ENCODE results near the gene C16orf92.

The C16orf92 gene

GRCh38 chr16:29984137-29984763 is 38.7 kb upstream of the C16orf92 start:
- WGBS (ENCODE audit: extremely low coverage, insufficient coverage, low lambda C conversion rate): no CpG with 5 or more reads among the region's 6 CpGs
- no peak overlapping the region for H3K4me3 ChIP-seq (ENCODE audit: low read length)
- no peak overlapping the region for H2BK15ac ChIP-seq (replicated peaks; ENCODE audit: low read depth)
- H2AK5ac ChIP-seq (ENCODE audit: low read length): no peak overlapping the region
- no peak overlapping the region for H4K8ac ChIP-seq (ENCODE audit: low read depth, low read length)
- no peaks in the 10 kb centered on the region for H3K27me3 ChIP-seq (ENCODE audit: insufficient read depth, low read length, poor library complexity)
- H3K36me3 ChIP-seq (ENCODE audit: control insufficient read depth, insufficient read depth, low read length): peaks cover 20% of the 10 kb centered on the region
- no peak overlapping the region for H2BK5ac ChIP-seq (ENCODE audit: low read length)
- H3K9ac ChIP-seq (ENCODE audit: low read length): no peak overlapping the region
- H4K5ac ChIP-seq (ENCODE audit: low read length): no peak overlapping the region
- no peak overlapping the region for H2BK120ac ChIP-seq (ENCODE audit: low read depth, low read length)
- H3K56ac ChIP-seq (ENCODE audit: low read length): no peak overlapping the region
- no peaks in the 10 kb centered on the region for H3K79me1 ChIP-seq (ENCODE audit: low read length)
- H3K79me2 ChIP-seq (ENCODE audit: control insufficient read depth, insufficient read depth, low read length): no peaks in the 10 kb centered on the region
- H3K4ac ChIP-seq (ENCODE audit: low read depth, low read length): no peak overlapping the region
- no peak overlapping the region for H3K4me2 ChIP-seq (ENCODE audit: low read length)
- no peak overlapping the region for H3K18ac ChIP-seq (ENCODE audit: low read length)
- H3K23ac ChIP-seq (ENCODE audit: low read length): no peak overlapping the region
- H3K27ac ChIP-seq (ENCODE audit: low read depth, low read length): no peak overlapping the region
- DNase-seq: no peak
- H3K4me1 ChIP-seq (ENCODE audit: control insufficient read depth, low read depth, low read length): no peaks in the 10 kb centered on the region

GRCh38 chr16:29984764-29985147 is 38.2 kb upstream of the C16orf92 start:
- no CpG with 5 or more reads among the region's 5 CpGs for WGBS (ENCODE audit: extremely low coverage, insufficient coverage, low lambda C conversion rate)
- H3K27me3 ChIP-seq (ENCODE audit: insufficient read depth, low read length, poor library complexity): no peaks in the 10 kb centered on the region
- H3K79me2 ChIP-seq (ENCODE audit: control insufficient read depth, insufficient read depth, low read length): no peaks in the 10 kb centered on the region
- no peak overlapping the region for H3K4me2 ChIP-seq (ENCODE audit: low read length)
- H4K5ac ChIP-seq (ENCODE audit: low read length): no peak overlapping the region
- H3K4ac ChIP-seq (ENCODE audit: low read depth, low read length): no peak overlapping the region
- H3K9ac ChIP-seq (ENCODE audit: low read length): no peak overlapping the region
- no peak overlapping the region for H2BK120ac ChIP-seq (ENCODE audit: low read depth, low read length)
- H3K56ac ChIP-seq (ENCODE audit: low read length): no peak overlapping the region
- no peak overlapping the region for H2AK5ac ChIP-seq (ENCODE audit: low read length)
- peaks cover 18% of the 10 kb centered on the region for H3K36me3 ChIP-seq (ENCODE audit: control insufficient read depth, insufficient read depth, low read length)
- no peak for DNase-seq
- H3K4me3 ChIP-seq (ENCODE audit: low read length): no peak overlapping the region
- H3K27ac ChIP-seq (ENCODE audit: low read depth, low read length): no peak overlapping the region
- H3K18ac ChIP-seq (ENCODE audit: low read length): no peak overlapping the region
- no peaks in the 10 kb centered on the region for H3K79me1 ChIP-seq (ENCODE audit: low read length)
- no peaks in the 10 kb centered on the region for H3K4me1 ChIP-seq (ENCODE audit: control insufficient read depth, low read depth, low read length)
- H2BK5ac ChIP-seq (ENCODE audit: low read length): no peak overlapping the region
- no peak overlapping the region for H2BK15ac ChIP-seq (replicated peaks; ENCODE audit: low read depth)
- H4K8ac ChIP-seq (ENCODE audit: low read depth, low read length): no peak overlapping the region
- H3K23ac ChIP-seq (ENCODE audit: low read length): no peak overlapping the region

DNA sequence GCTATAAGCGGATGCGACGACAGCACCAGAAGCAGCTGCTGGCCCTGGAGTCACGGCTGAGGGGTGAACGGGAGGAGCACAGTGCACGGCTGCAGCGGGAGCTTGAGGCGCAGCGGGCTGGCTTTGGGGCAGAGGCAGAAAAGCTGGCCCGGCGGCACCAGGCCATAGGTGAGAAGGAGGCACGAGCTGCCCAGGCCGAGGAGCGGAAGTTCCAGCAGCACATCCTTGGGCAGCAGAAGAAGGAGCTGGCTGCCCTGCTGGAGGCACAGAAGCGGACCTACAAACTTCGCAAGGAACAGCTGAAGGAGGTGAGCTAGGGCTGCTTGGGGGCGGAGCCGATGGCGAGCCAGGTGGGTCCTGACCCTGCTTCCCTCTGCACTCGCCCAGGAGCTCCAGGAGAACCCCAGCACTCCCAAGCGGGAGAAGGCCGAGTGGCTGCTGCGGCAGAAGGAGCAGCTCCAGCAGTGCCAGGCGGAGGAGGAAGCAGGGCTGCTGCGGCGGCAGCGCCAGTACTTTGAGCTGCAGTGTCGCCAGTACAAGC is 37.7 kb upstream of the C16orf92 start:
- Histone ChIP-seq H2AK5ac (ENCODE audit: low read length) (no peak overlapping the region), H3K27me3 (ENCODE audit: insufficient read depth, low read length, poor library complexity) (no peaks in the 10 kb centered on the region), H3K27ac (ENCODE audit: low read depth, low read length) (no peak overlapping the region), H3K18ac (ENCODE audit: low read length) (no peak overlapping the region), H2BK15ac (replicated peaks; ENCODE audit: low read depth) (no peak overlapping the region), H3K36me3 (ENCODE audit: control insufficient read depth, insufficient read depth, low read length) (peaks cover 18% of the 10 kb centered on the region), H3K56ac (ENCODE audit: low read length) (no peak overlapping the region), H2BK120ac (ENCODE audit: low read depth, low read length) (no peak overlapping the region), H3K79me2 (ENCODE audit: control insufficient read depth, insufficient read depth, low read length) (no peaks in the 10 kb centered on the region), H3K4me2 (ENCODE audit: low read length) (no peak overlapping the region), H4K8ac (ENCODE audit: low read depth, low read length) (no peak overlapping the region), H3K4me3 (ENCODE audit: low read length) (no peak overlapping the region), H3K9ac (ENCODE audit: low read length) (no peak overlapping the region), H3K4me1 (ENCODE audit: control insufficient read depth, low read depth, low read length) (no peaks in the 10 kb centered on the region), H4K5ac (ENCODE audit: low read length) (no peak overlapping the region), H3K4ac (ENCODE audit: low read depth, low read length) (no peak overlapping the region), H2BK5ac (ENCODE audit: low read length) (no peak overlapping the region), H3K79me1 (ENCODE audit: low read length) (no peaks in the 10 kb centered on the region), H3K23ac (ENCODE audit: low read length) (no peak overlapping the region)
- no peak for DNase-seq
- WGBS (ENCODE audit: extremely low coverage, insufficient coverage, low lambda C conversion rate): no CpG with 5 or more reads among the region's 28 CpGs

- H3K56ac ChIP-seq (ENCODE audit: low read length): no peak overlapping the region
- H3K4me2 ChIP-seq (ENCODE audit: low read length): no peak overlapping the region
- H3K4ac ChIP-seq (ENCODE audit: low read depth, low read length): no peak overlapping the region
- no peak overlapping the region for H3K4me3 ChIP-seq (ENCODE audit: low read length)
- H3K27ac ChIP-seq (ENCODE audit: low read depth, low read length): no peak overlapping the region
- WGBS (ENCODE audit: extremely low coverage, insufficient coverage, low lambda C conversion rate): no CpG with 5 or more reads among the region's 20 CpGs
- H3K9ac ChIP-seq (ENCODE audit: low read length): no peak overlapping the region
- H4K5ac ChIP-seq (ENCODE audit: low read length): no peak overlapping the region
- no peak overlapping the region for H2AK5ac ChIP-seq (ENCODE audit: low read length)
- no peak overlapping the region for H2BK15ac ChIP-seq (replicated peaks; ENCODE audit: low read depth)
- no peaks in the 10 kb centered on the region for H3K4me1 ChIP-seq (ENCODE audit: control insufficient read depth, low read depth, low read length)
- peaks cover 20% of the 10 kb centered on the region for H3K36me3 ChIP-seq (ENCODE audit: control insufficient read depth, insufficient read depth, low read length)
- DNase-seq: no peak
- no peaks in the 10 kb centered on the region for H3K79me1 ChIP-seq (ENCODE audit: low read length)
- H4K8ac ChIP-seq (ENCODE audit: low read depth, low read length): no peak overlapping the region
- H3K27me3 ChIP-seq (ENCODE audit: insufficient read depth, low read length, poor library complexity): no peaks in the 10 kb centered on the region
- no peak overlapping the region for H3K23ac ChIP-seq (ENCODE audit: low read length)
- no peak overlapping the region for H3K18ac ChIP-seq (ENCODE audit: low read length)
- no peaks in the 10 kb centered on the region for H3K79me2 ChIP-seq (ENCODE audit: control insufficient read depth, insufficient read depth, low read length)
- H2BK5ac ChIP-seq (ENCODE audit: low read length): no peak overlapping the region
- H2BK120ac ChIP-seq (ENCODE audit: low read depth, low read length): no peak overlapping the region
These were observed 36.8 kb upstream of the C16orf92 start for GRCh38 chr16:29986231-29986630.

- no peak overlapping the region for H3K56ac ChIP-seq (ENCODE audit: low read length)
- no peak overlapping the region for H2BK120ac ChIP-seq (ENCODE audit: low read depth, low read length)
These were observed 36.1 kb upstream of the C16orf92 start for GRCh38 chr16:29986931-29987330.

More at GRCh38 chr16:29986931-29987330, 36.1 kb upstream of the C16orf92 start:
- Histone ChIP-seq H2BK15ac (replicated peaks; ENCODE audit: low read depth) (no peak overlapping the region), H4K8ac (ENCODE audit: low read depth, low read length) (no peak overlapping the region), H3K27me3 (ENCODE audit: insufficient read depth, low read length, poor library complexity) (no peaks in the 10 kb centered on the region), H3K36me3 (ENCODE audit: control insufficient read depth, insufficient read depth, low read length) (peaks cover 20% of the 10 kb centered on the region), H2AK5ac (ENCODE audit: low read length) (no peak overlapping the region), H3K4me2 (ENCODE audit: low read length) (no peak overlapping the region), H2BK5ac (ENCODE audit: low read length) (no peak overlapping the region), H3K4me1 (ENCODE audit: control insufficient read depth, low read depth, low read length) (no peaks in the 10 kb centered on the region), H3K79me1 (ENCODE audit: low read length) (no peaks in the 10 kb centered on the region), H3K79me2 (ENCODE audit: control insufficient read depth, insufficient read depth, low read length) (no peaks in the 10 kb centered on the region), H3K4me3 (ENCODE audit: low read length) (no peak overlapping the region), H3K9ac (ENCODE audit: low read length) (no peak overlapping the region), H3K23ac (ENCODE audit: low read length) (no peak overlapping the region), H4K5ac (ENCODE audit: low read length) (no peak overlapping the region), H3K4ac (ENCODE audit: low read depth, low read length) (no peak overlapping the region), H3K27ac (ENCODE audit: low read depth, low read length) (no peak overlapping the region), H3K18ac (ENCODE audit: low read length) (no peak overlapping the region)
- no CpG with 5 or more reads among the region's 5 CpGs for WGBS (ENCODE audit: extremely low coverage, insufficient coverage, low lambda C conversion rate)
- DNase-seq: no peak
